ENCODE measurements around the gene DAPL1.

DNA sequence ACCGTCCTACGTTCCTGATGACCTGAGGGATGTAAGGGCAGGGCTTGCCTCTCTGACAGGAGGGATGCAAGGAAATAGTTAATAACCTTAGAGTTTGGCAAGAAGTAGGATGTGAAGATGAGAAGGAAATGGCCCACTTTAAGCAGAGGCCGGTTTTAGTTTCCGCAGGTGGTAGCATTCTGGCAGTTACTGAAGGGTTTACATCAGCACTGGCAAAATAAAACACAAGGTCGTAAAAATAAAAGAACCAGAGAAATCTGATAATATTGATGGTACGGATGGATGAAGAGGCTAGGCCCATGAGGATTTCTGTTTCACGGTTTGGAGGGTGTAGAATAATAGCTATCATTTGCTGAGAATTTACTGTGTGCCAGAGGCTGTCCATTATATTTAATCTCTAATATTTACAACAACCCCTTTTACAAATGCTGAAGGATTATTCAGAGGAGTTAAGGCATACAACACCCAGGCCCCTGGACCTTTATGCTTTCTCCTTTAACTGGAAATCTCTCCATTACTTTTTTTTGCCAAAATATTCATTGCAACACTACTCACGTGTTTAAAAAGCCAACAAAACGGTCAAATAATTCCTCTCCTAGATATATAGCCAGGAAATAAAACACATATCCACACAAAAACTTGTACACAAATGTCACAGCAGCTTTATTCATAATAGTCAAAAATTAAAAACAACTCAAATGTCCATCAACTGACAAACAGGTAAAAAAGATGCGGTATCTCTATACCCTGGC, 28.5 kb downstream of the DAPL1 start:
- TF ChIP-seq, protein P1, sequence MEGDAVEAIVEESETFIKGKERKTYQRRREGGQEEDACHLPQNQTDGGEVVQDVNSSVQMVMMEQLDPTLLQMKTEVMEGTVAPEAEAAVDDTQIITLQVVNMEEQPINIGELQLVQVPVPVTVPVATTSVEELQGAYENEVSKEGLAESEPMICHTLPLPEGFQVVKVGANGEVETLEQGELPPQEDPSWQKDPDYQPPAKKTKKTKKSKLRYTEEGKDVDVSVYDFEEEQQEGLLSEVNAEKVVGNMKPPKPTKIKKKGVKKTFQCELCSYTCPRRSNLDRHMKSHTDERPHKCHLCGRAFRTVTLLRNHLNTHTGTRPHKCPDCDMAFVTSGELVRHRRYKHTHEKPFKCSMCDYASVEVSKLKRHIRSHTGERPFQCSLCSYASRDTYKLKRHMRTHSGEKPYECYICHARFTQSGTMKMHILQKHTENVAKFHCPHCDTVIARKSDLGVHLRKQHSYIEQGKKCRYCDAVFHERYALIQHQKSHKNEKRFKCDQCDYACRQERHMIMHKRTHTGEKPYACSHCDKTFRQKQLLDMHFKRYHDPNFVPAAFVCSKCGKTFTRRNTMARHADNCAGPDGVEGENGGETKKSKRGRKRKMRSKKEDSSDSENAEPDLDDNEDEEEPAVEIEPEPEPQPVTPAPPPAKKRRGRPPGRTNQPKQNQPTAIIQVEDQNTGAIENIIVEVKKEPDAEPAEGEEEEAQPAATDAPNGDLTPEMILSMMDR (IDR thresholded peaks at IDR 0.05; ENCODE audit: low read depth, low read length): no peak
- no peak for TF ChIP-seq EZH2phosphoT487 (IDR thresholded peaks at IDR 0.05; ENCODE audit: low read depth)

Measured in OCI-LY3 (cell line).